Measurements from ENCODE around the gene PSTPIP1. TPM values are rescaled to one million over a fixed set of nuclear protein-coding genes. Genes with fewer than 3 reads are reported as not detected.

The PSTPIP1 gene
- total RNA-seq, 4 donors from 2014 or later = 7.7 to 11.8 (median 8.1) TPM

DNA sequence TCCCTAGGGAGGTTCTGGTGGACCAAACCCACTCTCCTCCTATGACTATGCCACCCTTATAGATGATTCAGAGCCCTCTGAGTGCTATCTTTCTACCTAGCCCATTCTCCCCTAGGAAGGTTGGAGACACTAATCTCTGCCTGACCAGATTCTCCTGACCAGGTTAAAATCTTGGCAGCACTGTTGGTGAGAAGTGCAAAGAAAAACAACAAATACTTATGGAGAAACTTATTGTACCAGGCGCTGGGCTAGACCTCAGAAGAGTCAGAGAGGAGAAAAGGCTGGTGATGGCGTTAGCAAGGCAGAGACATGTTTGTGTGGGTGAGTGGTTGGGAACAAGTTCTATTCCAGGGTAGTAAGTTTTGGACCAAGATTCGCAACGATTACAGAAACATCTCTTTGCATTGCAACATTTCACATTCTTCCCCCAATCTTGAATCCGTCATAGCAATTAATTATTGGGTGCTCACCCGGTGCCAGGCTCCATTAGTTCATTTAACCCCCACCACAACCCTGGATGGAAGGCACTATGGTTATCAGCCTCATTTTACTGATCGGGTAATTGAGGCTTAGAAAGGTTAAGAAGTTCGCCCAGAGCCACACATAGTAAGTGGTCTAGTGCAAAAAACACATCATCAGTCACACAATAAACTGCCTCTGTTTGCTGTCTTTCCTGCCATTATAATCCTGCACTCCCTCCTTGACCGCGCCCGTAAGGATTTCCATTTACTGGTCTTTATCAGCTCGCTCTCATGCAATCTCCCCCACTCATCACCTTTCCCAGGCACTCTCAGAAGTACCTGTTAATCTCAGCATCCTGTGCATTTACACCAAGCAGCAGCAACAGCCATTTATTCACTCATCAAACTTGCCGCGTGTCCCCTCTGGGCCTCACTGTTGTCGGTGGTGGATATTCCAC lies 76.6 kb downstream of the PSTPIP1 start:
- Histone ChIP-seq H3K4me3 (peak overlapping the region; percentile 71 to 92 (median 90)), H3K4me1 (peaks cover 27 to 42% (median 40%) of the 10 kb centered on the region in 4 donors), H3K27ac (replicated peaks in 1 of 4) (peak overlapping the region; percentile 87 to 95 (median 94)), H3K9me3 (no peaks in the 10 kb centered on the region), H3K36me3 (no peaks in the 10 kb centered on the region), H3K27me3 (no peaks in the 10 kb centered on the region)
- TF ChIP-seq EP300 (IDR thresholded peaks at IDR 0.05) = no peak
- TF ChIP-seq POLR2AphosphoS5 (IDR thresholded peaks at IDR 0.05) = no peak
- TF ChIP-seq, protein P1, sequence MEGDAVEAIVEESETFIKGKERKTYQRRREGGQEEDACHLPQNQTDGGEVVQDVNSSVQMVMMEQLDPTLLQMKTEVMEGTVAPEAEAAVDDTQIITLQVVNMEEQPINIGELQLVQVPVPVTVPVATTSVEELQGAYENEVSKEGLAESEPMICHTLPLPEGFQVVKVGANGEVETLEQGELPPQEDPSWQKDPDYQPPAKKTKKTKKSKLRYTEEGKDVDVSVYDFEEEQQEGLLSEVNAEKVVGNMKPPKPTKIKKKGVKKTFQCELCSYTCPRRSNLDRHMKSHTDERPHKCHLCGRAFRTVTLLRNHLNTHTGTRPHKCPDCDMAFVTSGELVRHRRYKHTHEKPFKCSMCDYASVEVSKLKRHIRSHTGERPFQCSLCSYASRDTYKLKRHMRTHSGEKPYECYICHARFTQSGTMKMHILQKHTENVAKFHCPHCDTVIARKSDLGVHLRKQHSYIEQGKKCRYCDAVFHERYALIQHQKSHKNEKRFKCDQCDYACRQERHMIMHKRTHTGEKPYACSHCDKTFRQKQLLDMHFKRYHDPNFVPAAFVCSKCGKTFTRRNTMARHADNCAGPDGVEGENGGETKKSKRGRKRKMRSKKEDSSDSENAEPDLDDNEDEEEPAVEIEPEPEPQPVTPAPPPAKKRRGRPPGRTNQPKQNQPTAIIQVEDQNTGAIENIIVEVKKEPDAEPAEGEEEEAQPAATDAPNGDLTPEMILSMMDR (IDR thresholded peaks at IDR 0.05) = no peak
- TF ChIP-seq POLR2A (IDR thresholded peaks at IDR 0.05; ENCODE audit: low read depth) = no peak
- 88% methylated on average over 15 of the region's 15 CpGs for WGBS
- no peak for DNase-seq (ENCODE audit: extremely low spot score)
- intact Hi-C loops (cut with DNase I) = no loop called here

DNA sequence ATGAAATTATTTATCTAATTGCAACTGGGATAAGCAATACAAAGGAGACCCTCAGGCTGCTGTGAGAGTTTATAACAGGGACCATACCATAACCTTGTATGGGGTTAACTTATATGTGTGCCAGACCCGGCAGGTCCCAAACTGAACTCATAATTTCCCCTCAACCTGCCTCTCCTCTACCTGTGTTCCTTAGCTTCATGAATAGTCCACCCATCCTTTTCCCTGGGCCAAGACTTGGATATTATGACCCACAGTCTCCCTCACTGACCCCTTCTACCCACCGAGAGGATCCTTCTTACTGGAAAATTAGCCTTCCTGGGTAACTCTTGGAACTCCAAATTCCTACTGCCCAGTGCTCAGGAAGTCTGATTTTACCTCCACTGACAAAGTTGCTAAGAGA lies 79.4 kb downstream of the PSTPIP1 start:
- no peak for TF ChIP-seq POLR2AphosphoS5 (IDR thresholded peaks at IDR 0.05)
- TF ChIP-seq, protein P1 (IDR thresholded peaks at IDR 0.05) = no peak
- no peak for TF ChIP-seq POLR2A (IDR thresholded peaks at IDR 0.05; ENCODE audit: low read depth)
- TF ChIP-seq EP300 (IDR thresholded peaks at IDR 0.05) = no peak
- Histone ChIP-seq H3K27ac (replicated peaks in 1 of 4) (no peak overlapping the region), H3K9me3 (no peaks in the 10 kb centered on the region), H3K27me3 (no peaks in the 10 kb centered on the region), H3K4me3 (no peak overlapping the region), H3K36me3 (no peaks in the 10 kb centered on the region), H3K4me1 (peaks cover 11 to 14% (median 13%) of the 10 kb centered on the region in 4 donors)
- WGBS = 71% methylated on average over 2 of the region's 2 CpGs
- DNase-seq (ENCODE audit: extremely low spot score) = peak; percentile 82
- intact Hi-C loops (cut with DNase I) = no loop called here

DNA sequence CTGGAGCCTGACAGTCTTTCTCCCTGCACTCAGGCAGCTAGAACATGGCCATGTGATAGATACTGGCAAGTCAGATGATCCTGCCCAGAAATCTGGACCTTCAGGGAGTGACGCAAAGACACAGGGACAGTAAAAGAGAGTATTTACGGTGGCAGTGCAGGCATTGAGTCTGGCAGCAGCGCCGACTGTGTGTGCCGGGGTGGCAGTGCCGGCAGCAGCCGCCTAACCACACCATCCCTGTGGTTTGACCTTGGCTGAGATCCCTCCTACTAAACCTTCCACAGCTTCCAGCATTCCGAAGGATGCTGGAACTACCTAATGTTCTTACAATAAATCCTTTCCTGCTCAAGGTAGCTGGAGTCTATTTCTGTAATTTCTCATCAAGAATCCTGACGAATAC lies 80.6 kb downstream of the PSTPIP1 start:
- no peak for TF ChIP-seq POLR2A (IDR thresholded peaks at IDR 0.05; ENCODE audit: low read depth)
- TF ChIP-seq, protein P1 (IDR thresholded peaks at IDR 0.05) = no peak
- no peak for TF ChIP-seq EP300 (IDR thresholded peaks at IDR 0.05)
- TF ChIP-seq POLR2AphosphoS5 (IDR thresholded peaks at IDR 0.05) = no peak
- 82% methylated on average over 9 of the region's 9 CpGs for WGBS

DNA sequence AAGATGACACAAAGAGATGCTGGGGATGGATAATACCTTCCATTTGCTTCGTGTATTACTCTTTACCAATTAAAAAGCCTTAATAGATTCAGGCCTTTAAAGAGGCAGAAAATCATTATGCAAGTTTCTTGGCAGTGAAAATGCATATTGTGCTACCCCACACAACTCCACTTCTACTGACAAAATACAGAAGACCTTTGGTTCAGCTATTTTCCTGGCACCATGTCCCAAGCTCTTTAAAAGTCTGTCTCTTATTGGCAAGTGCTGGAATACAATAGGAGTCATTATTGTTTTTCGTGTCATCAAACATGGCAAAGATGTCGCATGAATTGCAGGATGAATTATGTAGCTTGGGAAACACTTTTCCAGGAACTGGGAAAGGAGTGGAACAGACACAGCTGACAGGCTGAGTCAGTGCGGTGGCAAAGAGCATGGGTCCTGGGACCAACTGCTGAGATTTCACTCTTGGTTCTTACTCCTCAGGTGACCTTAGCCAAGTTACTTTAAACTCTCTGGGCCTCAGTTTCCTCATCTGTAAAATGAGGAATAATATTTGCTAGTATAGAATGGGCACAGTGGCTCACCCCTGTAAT lies 81.5 kb downstream of the PSTPIP1 start:
- no peak for DNase-seq (ENCODE audit: extremely low spot score)
- Histone ChIP-seq H3K27ac (replicated peaks in 1 of 4) (no peak overlapping the region), H3K4me1 (peaks cover under 1 to 1% (median under 1%) of the 10 kb centered on the region in 4 donors), H3K9me3 (no peaks in the 10 kb centered on the region), H3K4me3 (no peak overlapping the region), H3K27me3 (no peaks in the 10 kb centered on the region), H3K36me3 (no peaks in the 10 kb centered on the region)
- TF ChIP-seq POLR2AphosphoS5 (IDR thresholded peaks at IDR 0.05) (no peak), EP300 (IDR thresholded peaks at IDR 0.05) (no peak), POLR2A (IDR thresholded peaks at IDR 0.05; ENCODE audit: low read depth) (no peak)
- TF ChIP-seq, protein P1 (IDR thresholded peaks at IDR 0.05) = no peak
- intact Hi-C loops (cut with DNase I) = no loop called here
- 68% methylated on average over 4 of the region's 4 CpGs for WGBS

More for the DNA sequence above, 80.6 kb downstream of the PSTPIP1 start:
- no peak for DNase-seq (ENCODE audit: extremely low spot score)
- H3K9me3 ChIP-seq = no peaks in the 10 kb centered on the region
- intact Hi-C loops (cut with DNase I) = no loop called here
- no peaks in the 10 kb centered on the region for H3K27me3 ChIP-seq
- no peak overlapping the region for H3K27ac ChIP-seq (replicated peaks in 1 of 4)
- H3K4me3 ChIP-seq = no peak overlapping the region
- H3K4me1 ChIP-seq = peaks cover 4 to 5% (median 5%) of the 10 kb centered on the region in 4 donors
- no peaks in the 10 kb centered on the region for H3K36me3 ChIP-seq
